ENCODE data around the gene GDPD4.

The GDPD4 gene

GRCh38 chr11:77170107-77170506 lies 131.4 kb downstream of the GDPD4 start:
- no peak for TF ChIP-seq CTCF (IDR thresholded peaks at IDR 0.05; ENCODE audit: low read depth, low read length)
- DNase-seq (ENCODE audit: low read depth, low spot score), result no peak
- in situ Hi-C loops (cut with HindIII; ENCODE audit: low sequenced_read_pairs), result no loop called here
- H3K4me3 ChIP-seq (ENCODE audit: low read depth, low read length), result no peak overlapping the region

GRCh38 chr11:77167791-77168190 lies 133.7 kb downstream of the GDPD4 start:
- in situ Hi-C loops (cut with HindIII; ENCODE audit: low sequenced_read_pairs), result no loop called here
- TF ChIP-seq CTCF (IDR thresholded peaks at IDR 0.05; ENCODE audit: low read depth, low read length), result no peak

GRCh38 chr11:77167111-77167626 lies 134.3 kb downstream of the GDPD4 start:
- no peak for DNase-seq (ENCODE audit: low read depth, low spot score)
- in situ Hi-C loops (cut with HindIII; ENCODE audit: low sequenced_read_pairs), result no loop called here
- H3K4me3 ChIP-seq (ENCODE audit: low read depth, low read length), result no peak overlapping the region
- TF ChIP-seq CTCF (IDR thresholded peaks at IDR 0.05; ENCODE audit: low read depth, low read length), result no peak

More at GRCh38 chr11:77167791-77168190, 133.7 kb downstream of the GDPD4 start:
- DNase-seq (ENCODE audit: low read depth, low spot score), result no peak
- H3K4me3 ChIP-seq (ENCODE audit: low read depth, low read length), result no peak overlapping the region

Data from astrocyte of the spinal cord (primary cell).